K562 (cell line): ENCODE measurements around the gene NTRK1. TPM values are rescaled to one million over a fixed set of nuclear protein-coding genes. Genes with fewer than 3 reads are reported as not detected.

Experiments
- ATAC-seq: fragments of 200-7000 bp; cut with Tn5 transposase; 3 replicates; pipeline ENCODE4 v1.9.1; 2020; ENCODE audit warnings: moderate library complexity
- BruUV-seq: library from RNA; stranded (reverse); fragments of 400-500 nt; replicated peaks from 2 replicates; lab custom pipeline; 2021; lab: Mats Ljungman, UMichigan
- CTCF ChIA-PET: fragments of 300-600 bp; formaldehyde crosslinking; extraction: SDS; loops from one replicate; lab custom pipeline; 2021; ENCODE audit warnings: low intra/inter-chr PET ratio; lab: Yijun Ruan, JAX
- POLR2A ChIA-PET: fragments of 300-600, 350-650 bp; sonication (Branson Sonifier 250); formaldehyde crosslinking; extraction: SDS; loops from one replicate; lab custom pipeline; 2021; ENCODE audit warnings: antibody characterized with exemption, inconsistent platforms; lab: Yijun Ruan, JAX
- DNase-seq, 4 experiments: peaks; one replicate each; pipeline versions ENCODE4 v3.0.0 to v3.0.0-alpha.2; 2011 to 2018; ENCODE audit warnings: low spot score in 3 of 4, mixed read lengths in 3 of 4; ENCODE audit errors: extremely low read depth in 1 of 4
- FAIRE-seq: peaks from 2 replicates; lab custom pipeline; 2011; peaks lifted over from hg19 to GRCh38; lab: Jason Lieb, UNC
- H2AFZ ChIP-seq: 2 replicates; pipeline ENCODE4 v1.6.0; 2011; ENCODE audit warnings: low read depth, low read length, control low read depth, inconsistent platforms
- H3K27ac ChIP-seq: fragments of 200-600 bp; 3 replicates; pipeline ENCODE4 v1.8.0; 2011; ENCODE audit warnings: low read depth, mild to moderate bottlenecking, control low read depth, inconsistent platforms, low read length, moderate library complexity, mixed read lengths; ENCODE audit errors: extremely low read depth
- H3K27me3 ChIP-seq, 2 experiments: fragments of 300-600 bp in 1 of 2; 2 replicates in 1 of 2; 3 replicates in 1 of 2; pipeline versions ENCODE4 v1.6.0 to v1.8.0; 2011; ENCODE audit warnings: inconsistent platforms in 2 of 2, low read length in 2 of 2, mild to moderate bottlenecking in 1 of 2, mixed read lengths in 1 of 2, moderate library complexity in 1 of 2; ENCODE audit not compliant: control insufficient read depth in 2 of 2, insufficient read depth in 2 of 2
- H3K36me3 ChIP-seq: fragments of 300-600 bp; 3 replicates; pipeline ENCODE4 v1.8.0; 2011; ENCODE audit warnings: mild to moderate bottlenecking, low read length, inconsistent platforms; ENCODE audit not compliant: control insufficient read depth, insufficient read depth
- H3K4me1 ChIP-seq, 2 experiments: fragments of 200-600 bp in 1 of 2; replicated peaks in 1 of 2; 2 replicates in 1 of 2; 3 replicates in 1 of 2; pipeline versions ENCODE4 v1.5.1 to v1.8.0; 2011; ENCODE audit warnings: inconsistent platforms in 2 of 2, low read length in 2 of 2, mild to moderate bottlenecking in 1 of 2, mixed read lengths in 1 of 2, moderate library complexity in 1 of 2; ENCODE audit not compliant: control insufficient read depth in 2 of 2, insufficient read depth in 2 of 2
- H3K4me2 ChIP-seq: 2 replicates; pipeline ENCODE4 v1.6.1; 2011; ENCODE audit warnings: low read length, control low read depth, inconsistent platforms, mixed read lengths; ENCODE audit not compliant: insufficient read depth
- H3K4me3 ChIP-seq: fragments of 200-600 bp; sonication (generic), shearing (Covaris generic); 2 replicates; pipeline ENCODE4 v1.5.1; 2016; ENCODE audit warnings: control low read depth, inconsistent platforms
- H3K79me2 ChIP-seq: fragments of 200-600 bp; 3 replicates; pipeline ENCODE4 v1.8.0; 2011; ENCODE audit warnings: low read length, inconsistent platforms; ENCODE audit not compliant: control insufficient read depth, insufficient read depth
- H3K9ac ChIP-seq, 2 experiments: 2 replicates each; pipeline versions ENCODE4 v1.6.0 to v1.6.1; 2011; ENCODE audit warnings: low read depth in 2 of 2, low read length in 2 of 2, control low read depth in 1 of 2, inconsistent platforms in 1 of 2, mild to moderate bottlenecking in 1 of 2, mixed read lengths in 1 of 2; ENCODE audit not compliant: insufficient read depth in 1 of 2
- H3K9me1 ChIP-seq: one replicate; pipeline ENCODE4 v1.6.0; 2011; ENCODE audit warnings: inconsistent platforms, mild to moderate bottlenecking, low read length, moderate library complexity; ENCODE audit not compliant: control insufficient read depth, insufficient read depth
- H3K9me3 ChIP-seq: replicated peaks from 2 replicates; pipeline ENCODE4 v1.5.1; 2011; ENCODE audit warnings: low read depth, low read length, inconsistent platforms; ENCODE audit not compliant: control insufficient read depth, insufficient read depth
- H4K20me1 ChIP-seq: replicated peaks from 2 replicates; pipeline ENCODE4 v1.6.1; 2011; ENCODE audit warnings: low read length, inconsistent platforms, mixed read lengths; ENCODE audit not compliant: control insufficient read depth, insufficient read depth
- CHCHD3 ChIP-seq: fragments of 250-450 bp; sonication (Bioruptor Pico); IDR thresholded peaks from 2 replicates; pipeline ENCODE4 v2.1.2; 2022; ENCODE audit warnings: mild to moderate bottlenecking
- ESRRA ChIP-seq: fragments of 450-650 bp; IDR thresholded peaks from 2 replicates; pipeline ENCODE4 v1.6.1; 2014; ENCODE audit warnings: low read depth, mild to moderate bottlenecking, moderate library complexity, borderline replicate concordance
- MAFF ChIP-seq: IDR thresholded peaks from 2 replicates; pipeline ENCODE4 v1.6.1; 2012; ENCODE audit warnings: low read length, improper control_type of control experiment
- NR2C1 ChIP-seq, 2 experiments: fragments of 450-650 bp; IDR thresholded peaks; 2 replicates each; pipeline ENCODE4 v1.6.1; 2017; ENCODE audit warnings: mild to moderate bottlenecking in 2 of 2, antibody characterized with exemption in 1 of 2, inconsistent platforms in 1 of 2, missing compliant biosample characterization in 1 of 2, missing genetic modification characterization in 1 of 2
- POU5F1 ChIP-seq: fragments of 150-350 bp; IDR thresholded peaks from 2 replicates; pipeline ENCODE4 v1.6.1; 2014; ENCODE audit warnings: borderline replicate concordance, low read length, low read depth, mild to moderate bottlenecking; ENCODE audit not compliant: partially characterized antibody
- ZNF695 ChIP-seq: fragments of 450-650 bp; formaldehyde crosslinking; IDR thresholded peaks from 2 replicates; pipeline ENCODE4 v1.4.0; 2020; ENCODE audit warnings: mild to moderate bottlenecking, moderate library complexity
- ZZZ3 ChIP-seq: fragments of 450-650 bp; IDR thresholded peaks from 2 replicates; pipeline ENCODE4 v1.6.1; 2016; ENCODE audit warnings: antibody characterized with exemption, mild to moderate bottlenecking, moderate library complexity
- WGBS: fragments of 100-300 bp; shearing (Covaris generic); methylation state at CpG from one replicate; pipeline ENCODE4 v1.1.6; 2016; ENCODE audit warnings: low coverage, mixed read lengths; ENCODE audit not compliant: insufficient coverage; ENCODE audit errors: missing lambda C conversion rate; 5-methylcytosine and 5-hydroxymethylcytosine counted together
- in situ Hi-C: fragments of 300-500 bp; cut with MboI; formaldehyde crosslinking; loops from 4 replicates; pipeline ENCODE4 v1.15.0; 2018; ENCODE audit warnings: inconsistent platforms, mixed read lengths
- intact Hi-C: fragments of 100-400 bp; cut with micrococcal nuclease; formaldehyde crosslinking; loops from 2 replicates; pipeline ENCODE4 v1.14.2; 2022
- polyA plus RNA-seq, 8 experiments: library from polyadenylated mRNA; depleted of rRNA in 4 of 8; stranded (reverse) in 5 of 8; unstranded in 3 of 8; fragments of >200 nt; fragmentation: Nextera tagmentation in 2 of 8; fragmentation: Illumina TruSeq in 1 of 8; extraction: Ambion mirVana in 2 of 8; extraction: Trizol in 1 of 8; gene quantifications; 2 replicates each; pipeline versions ENCODE4 v1.2.1 to v1.2.3, GENCODE V29; 2011 to 2014; ENCODE audit warnings: inconsistent platforms in 1 of 8, missing spikeins in 1 of 8
- total RNA-seq, 7 experiments: library from RNA; depleted of rRNA in 6 of 7; stranded (reverse); fragments of >200 nt in 6 of 7; fragmentation: Illumina TruSeq in 2 of 7; extraction: Trizol in 2 of 7; gene quantifications; 2 replicates each; pipeline versions ENCODE4 v1.2.1 to v1.2.3, GENCODE V29; 2011 to 2021; ENCODE audit warnings: low replicate concordance in 1 of 7
- TF ChIP-seq, protein P1 (sequence below): fragments of 250-450 bp; sonication (Bioruptor Pico); IDR thresholded peaks from 2 replicates; pipeline ENCODE4 v1.8.0; 2021; ENCODE audit warnings: moderate library complexity, mild to moderate bottlenecking, inconsistent platforms

Gene NTRK1
- total and polyA plus RNA-seq, 9 of the 15 experiments (the other 6 are each of a cell fraction or from before 2014, with no cell fraction given): 0.46 to 30.0 (median 7.9) TPM

DNA sequence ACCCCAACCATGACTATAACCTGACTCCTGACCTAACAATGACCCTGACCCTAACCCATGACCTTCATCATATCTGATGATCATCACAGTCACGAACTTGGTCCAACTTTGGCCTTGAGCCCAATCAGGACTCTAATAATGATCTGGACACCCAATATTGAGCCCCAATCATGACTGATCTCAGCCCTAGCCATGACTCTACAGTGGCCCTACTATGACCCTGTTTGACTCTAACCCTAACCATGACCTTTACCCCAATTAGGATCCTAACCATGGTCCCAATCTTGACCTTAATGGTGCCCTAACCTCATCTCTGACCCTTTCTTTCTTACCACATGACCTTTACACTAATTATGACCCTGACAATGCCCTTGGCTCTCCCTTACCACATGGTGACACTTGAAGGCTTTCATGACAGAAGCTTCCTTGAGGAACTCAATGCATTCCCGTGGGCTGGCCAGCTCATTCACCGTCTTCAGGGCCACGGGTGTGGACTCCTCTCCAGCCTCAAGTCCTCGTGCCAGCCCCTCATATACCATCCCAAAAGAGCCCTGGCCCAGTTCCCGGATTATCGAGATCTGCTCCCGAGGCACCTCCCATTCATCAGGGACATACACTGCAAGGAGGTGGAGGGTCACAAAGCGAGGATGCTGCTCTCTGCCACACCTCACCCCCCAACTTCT is 17.9 kb upstream of the NTRK1 start:
- no peaks in the 10 kb centered on the region for H3K79me2 ChIP-seq
- H3K9me3 ChIP-seq: no peaks in the 10 kb centered on the region
- H3K4me3 ChIP-seq: no peak overlapping the region
- BruUV-seq: no TSS peak
- DNase-seq (no peak), ATAC-seq (no peak), FAIRE-seq (no peak)
- peaks cover 0 to 22% of the 10 kb centered on the region in 2 experiments; a peak in 2 of 5 replicates for H3K4me1 ChIP-seq
- ChIA-PET POLR2A (no interaction called here), CTCF (interaction anchor here (1.1 kb wide), 1 partner anchor 47 kb away, joined by 3 read pairs; no protein-coding TSS in a partner anchor)
- intact Hi-C loops: no loop called here
- no peaks in the 10 kb centered on the region for H3K9me1 ChIP-seq
- in situ Hi-C loops: no loop called here
- WGBS: 15% methylated on average over 9 of the region's 9 CpGs
- no peaks in the 10 kb centered on the region for H4K20me1 ChIP-seq
- H3K27ac ChIP-seq: no peak overlapping the region
- TF ChIP-seq, protein P1, sequence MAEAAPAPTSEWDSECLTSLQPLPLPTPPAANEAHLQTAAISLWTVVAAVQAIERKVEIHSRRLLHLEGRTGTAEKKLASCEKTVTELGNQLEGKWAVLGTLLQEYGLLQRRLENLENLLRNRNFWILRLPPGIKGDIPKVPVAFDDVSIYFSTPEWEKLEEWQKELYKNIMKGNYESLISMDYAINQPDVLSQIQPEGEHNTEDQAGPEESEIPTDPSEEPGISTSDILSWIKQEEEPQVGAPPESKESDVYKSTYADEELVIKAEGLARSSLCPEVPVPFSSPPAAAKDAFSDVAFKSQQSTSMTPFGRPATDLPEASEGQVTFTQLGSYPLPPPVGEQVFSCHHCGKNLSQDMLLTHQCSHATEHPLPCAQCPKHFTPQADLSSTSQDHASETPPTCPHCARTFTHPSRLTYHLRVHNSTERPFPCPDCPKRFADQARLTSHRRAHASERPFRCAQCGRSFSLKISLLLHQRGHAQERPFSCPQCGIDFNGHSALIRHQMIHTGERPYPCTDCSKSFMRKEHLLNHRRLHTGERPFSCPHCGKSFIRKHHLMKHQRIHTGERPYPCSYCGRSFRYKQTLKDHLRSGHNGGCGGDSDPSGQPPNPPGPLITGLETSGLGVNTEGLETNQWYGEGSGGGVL: no peak
- no peak for TF ChIP-seq CHCHD3 (CRISPR knock-in tag)
- TF ChIP-seq ZNF695 (CRISPR knock-in tag): no peak
- peak; percentile 61; the same call in 1 of the 2 replicates for TF ChIP-seq NR2C1 (IDR thresholded peaks at IDR 0.05)
- TF ChIP-seq NR2C1 (tag; IDR thresholded peaks at IDR 0.05): peak; percentile 39
- peak; percentile 59; the same call in 1 of the 2 replicates for TF ChIP-seq ESRRA
- TF ChIP-seq ZZZ3: no peak
- TF ChIP-seq MAFF: no peak
- TF ChIP-seq POU5F1: no peak
- H3K36me3 ChIP-seq: no peaks in the 10 kb centered on the region
- H2AFZ ChIP-seq: no peak overlapping the region
- H3K27me3 ChIP-seq: 0 out of 5 replicates have a peak, but pooled peaks cover 0 to 13% of the 10 kb centered on the region in 2 experiments
- H3K9ac ChIP-seq: no peak overlapping the region
- no peak overlapping the region for H3K4me2 ChIP-seq
